ENCODE results near the gene GPC3.
"Not testable (repeated sequence)": the region's sequence is repeated elsewhere in the genome, so short reads cannot be mapped to it uniquely, and the experiment has no call there.

GPC3 gene

GRCh38 chrX:133633950-133634349 lies 351.4 kb downstream of the GPC3 start:
- no peak for TF ChIP-seq ZFX (IDR thresholded peaks at IDR 0.05; ENCODE audit: borderline replicate concordance)
- TF ChIP-seq CTCF (IDR thresholded peaks at IDR 0.05), result no peak
- no peak overlapping the region for H3K27ac ChIP-seq

GRCh38 chrX:133633162-133633561 lies 352.2 kb downstream of the GPC3 start:
- TF ChIP-seq CTCF (IDR thresholded peaks at IDR 0.05), result no peak
- TF ChIP-seq ZFX (IDR thresholded peaks at IDR 0.05; ENCODE audit: borderline replicate concordance), result no peak
- no peak overlapping the region for H3K27ac ChIP-seq

GRCh38 chrX:133630362-133630761 lies 355.0 kb downstream of the GPC3 start:
- H3K27ac ChIP-seq, result no peak overlapping the region
- no peak for TF ChIP-seq CTCF (IDR thresholded peaks at IDR 0.05)
- no peak for TF ChIP-seq ZFX (IDR thresholded peaks at IDR 0.05; ENCODE audit: borderline replicate concordance)

- no peak for TF ChIP-seq CTCF (IDR thresholded peaks at IDR 0.05)
- no peak overlapping the region for H3K27ac ChIP-seq
Observed at GRCh38 chrX:133627673-133628072, 357.7 kb downstream of the GPC3 start.

- not testable (repeated sequence) for H3K27ac ChIP-seq
Observed at GRCh38 chrX:133621384-133621783, 364.0 kb downstream of the GPC3 start.

- TF ChIP-seq ZFX (IDR thresholded peaks at IDR 0.05; ENCODE audit: borderline replicate concordance), result no peak
- no peak for TF ChIP-seq CTCF (IDR thresholded peaks at IDR 0.05)
- H3K27ac ChIP-seq, result no peak overlapping the region
Observed at GRCh38 chrX:133611676-133612075, 373.7 kb downstream of the GPC3 start.

- no peak overlapping the region for H3K27ac ChIP-seq
- TF ChIP-seq CTCF (IDR thresholded peaks at IDR 0.05), result no peak
Observed at GRCh38 chrX:133610056-133610455, 375.3 kb downstream of the GPC3 start.

- no peak for TF ChIP-seq ZFX (IDR thresholded peaks at IDR 0.05; ENCODE audit: borderline replicate concordance)
- TF ChIP-seq CTCF (IDR thresholded peaks at IDR 0.05), result no peak
- H3K27ac ChIP-seq, result no peak overlapping the region
Observed at GRCh38 chrX:133609166-133609565, 376.2 kb downstream of the GPC3 start.
